Liver (tissue), 3 donors: ENCODE measurements around the gene CBFA2T3.

Source experiments
- ATF3 ChIP-seq: IDR thresholded peaks from 2 replicates; pipeline ENCODE4 v1.6.1; 2016; ENCODE audit warnings: antibody characterized with exemption
- CTCF ChIP-seq: fragments of 150-350 bp; IDR thresholded peaks from 2 replicates; pipeline ENCODE4 v1.5.1; 2017; ENCODE audit warnings: improper control_type of control experiment, low read depth, low read length; ENCODE audit not compliant: missing input control
- EGR1 ChIP-seq, 2 donors: IDR thresholded peaks; 2 replicates each; pipeline ENCODE4 v1.6.1; 2016 to 2018; ENCODE audit warnings: antibody characterized with exemption in 2 of 2, low read depth in 2 of 2
- FOXA1 ChIP-seq: IDR thresholded peaks from 2 replicates; pipeline ENCODE4 v1.6.1; 2016; ENCODE audit warnings: antibody characterized with exemption
- GABPA ChIP-seq, 2 donors: IDR thresholded peaks in 1 of 2; conservative IDR thresholded peaks in 1 of 2; 2 replicates each; pipeline ENCODE4 v1.6.1; 2016; ENCODE audit warnings: antibody characterized with exemption in 2 of 2, mild to moderate bottlenecking in 1 of 2, moderate library complexity in 1 of 2
- JUND ChIP-seq, 2 donors: IDR thresholded peaks; 2 replicates each; pipeline ENCODE4 v1.6.1; 2016; ENCODE audit warnings: antibody characterized with exemption in 2 of 2
- MAX ChIP-seq: IDR thresholded peaks from 2 replicates; pipeline ENCODE4 v1.6.1; 2016; ENCODE audit warnings: antibody characterized with exemption
- NR2F2 ChIP-seq: IDR thresholded peaks from 2 replicates; pipeline ENCODE4 v1.6.1; 2016; ENCODE audit warnings: antibody characterized with exemption
- RAD21 ChIP-seq, 2 donors: IDR thresholded peaks; 2 replicates each; pipeline ENCODE4 v1.6.1; 2016; ENCODE audit warnings: antibody characterized with exemption in 2 of 2, mild to moderate bottlenecking in 2 of 2
- REST ChIP-seq: IDR thresholded peaks from 2 replicates; pipeline ENCODE4 v1.6.1; 2016; ENCODE audit warnings: antibody characterized with exemption, mild to moderate bottlenecking
- SP1 ChIP-seq: IDR thresholded peaks from 2 replicates; pipeline ENCODE4 v1.6.1; 2018; ENCODE audit warnings: antibody characterized with exemption, mild to moderate bottlenecking
- TAF1 ChIP-seq: conservative IDR thresholded peaks from 2 replicates; pipeline ENCODE4 v1.6.1; 2016; ENCODE audit warnings: antibody characterized with exemption, mild to moderate bottlenecking
- YY1 ChIP-seq: IDR thresholded peaks from 2 replicates; pipeline ENCODE4 v1.6.1; 2016; ENCODE audit warnings: antibody characterized with exemption, mild to moderate bottlenecking
- donor health status: healthy.
- donor health status: healthy.

- TF ChIP-seq CTCF, result no peak
- TF ChIP-seq NR2F2, result no peak
- no peak for TF ChIP-seq GABPA (IDR thresholded peaks at IDR 0.05 in 1 of 2, conservative IDR thresholded peaks at IDR 0.05 in 1 of 2)
- TF ChIP-seq SP1, result no peak
- TF ChIP-seq REST, result no peak
- no peak for TF ChIP-seq TAF1
- no peak for TF ChIP-seq ATF3
- TF ChIP-seq RAD21 (IDR thresholded peaks at IDR 0.05), result no peak
- TF ChIP-seq FOXA1, result no peak
- TF ChIP-seq YY1, result no peak
- no peak for TF ChIP-seq MAX
- no peak for TF ChIP-seq JUND (IDR thresholded peaks at IDR 0.05)
- no peak for TF ChIP-seq EGR1 (IDR thresholded peaks at IDR 0.05; ENCODE audit: low read depth in 2 of 2)
Observed at GRCh38 chr16:88904676-88905365, 72.2 kb downstream of the CBFA2T3 start.
